T follicular helper cell (primary cell): ENCODE results near the gene SRR.
"Not testable (repeated sequence)": the region's sequence is repeated elsewhere in the genome, so short reads cannot be mapped to it uniquely, and the experiment has no call there.

Experiments
- DNase-seq: peaks from one replicate; pipeline ENCODE4 v3.0.0-alpha.2; 2020; ENCODE audit warnings: low read depth
- total RNA-seq, 2 experiments: gene quantifications; one replicate each; lab custom pipeline; 2026; lab: John Stamatoyannopoulos, UW

Gene SRR
- total RNA-seq = 3.2 to 4.8 reads per million in 2 experiments

- DNase-seq = peak; percentile 95
Measured at GRCh38 chr17:2303204-2304188, at the start of gene SRR, which contains the start of gene SMG6. SRR (plus strand) TSS chr17:2303950; CDS start chr17:2315561, 11,611 bp downstream. SMG6 (minus strand) TSS chr17:2303785; CDS start chr17:2303720, 65 bp downstream.

GRCh38 chr17:2258830-2259229, 44.9 kb upstream of the SRR start:
- DNase-seq = not testable (repeated sequence)

GRCh38 chr17:2259769-2260536, 43.8 kb upstream of the SRR start:
- peak; percentile 34 for DNase-seq

- DNase-seq = no peak
Measured at GRCh38 chr17:2262135-2262587, 41.6 kb upstream of the SRR start.

- no peak for DNase-seq
Measured at GRCh38 chr17:2263183-2264066, 40.3 kb upstream of the SRR start.

- no peak for DNase-seq
Measured at GRCh38 chr17:2264067-2264860, 39.5 kb upstream of the SRR start.

- DNase-seq = not testable (repeated sequence)
Measured at GRCh38 chr17:2265166-2265565, 38.6 kb upstream of the SRR start.

GRCh38 chr17:2266045-2266864, 37.5 kb upstream of the SRR start:
- peak; percentile 78 for DNase-seq

GRCh38 chr17:2266865-2267228, 36.9 kb upstream of the SRR start:
- DNase-seq = no peak

GRCh38 chr17:2267354-2267753, 36.4 kb upstream of the SRR start:
- DNase-seq = no peak

- no peak for DNase-seq
Measured at GRCh38 chr17:2271985-2272702, 31.6 kb upstream of the SRR start.

GRCh38 chr17:2274414-2274813, 29.3 kb upstream of the SRR start:
- no peak for DNase-seq

- DNase-seq = no peak
Measured at GRCh38 chr17:2275722-2276121, 28.0 kb upstream of the SRR start.

GRCh38 chr17:2277429-2278170, 26.1 kb upstream of the SRR start:
- DNase-seq = no peak

- no peak for DNase-seq
Measured at GRCh38 chr17:2279707-2280106, 24.0 kb upstream of the SRR start.

GRCh38 chr17:2282297-2282873, 21.4 kb upstream of the SRR start:
- no peak for DNase-seq

- no peak for DNase-seq
Measured at GRCh38 chr17:2283302-2283701, 20.4 kb upstream of the SRR start.

GRCh38 chr17:2289878-2290478, 13.8 kb upstream of the SRR start:
- no peak for DNase-seq
